Stomach (tissue), 9 donors: ENCODE data around the gene MYOM1. TPM values are rescaled to one million over a fixed set of nuclear protein-coding genes. Genes with fewer than 3 reads are reported as not detected.

ENCODE experiments used
- DNase-seq, 2 donors: peaks; one replicate each; pipeline versions ENCODE4 v3.0.0 to v3.0.0-alpha.2; 2013 to 2019
- H3K27ac ChIP-seq, 5 donors: fragments of 200-600 bp in 4 of 5; sonication (generic) in 4 of 5; one replicate each; pipeline ENCODE4 v1.5.1; 2013 to 2019; ENCODE audit warnings: mild to moderate bottlenecking in 1 of 5, moderate library complexity in 1 of 5
- H3K27me3 ChIP-seq, 3 donors: fragments of 200-600 bp; sonication (generic); one replicate each; pipeline ENCODE4 v1.5.1; 2017 to 2019; ENCODE audit warnings: mixed run types in 1 of 3
- H3K36me3 ChIP-seq, 4 donors: fragments of 200-600 bp; sonication (generic); 1 replicate in 3 of 4; 2 replicates in 1 of 4; pipeline ENCODE4 v1.5.1; 2016 to 2019
- H3K4me1 ChIP-seq, 4 donors: fragments of 200-600 bp; sonication (generic); one replicate each; pipeline ENCODE4 v1.5.1; 2016 to 2019
- H3K4me3 ChIP-seq, 4 donors: fragments of 200-600 bp; sonication (generic) in 3 of 4; one replicate each; pipeline ENCODE4 v1.5.1; 2016 to 2019; ENCODE audit warnings: mild to moderate bottlenecking in 1 of 4
- H3K9me3 ChIP-seq, 4 donors: fragments of 200-600 bp; sonication (generic); one replicate each; pipeline ENCODE4 v1.5.1; 2016 to 2019
- CTCF ChIP-seq, 7 experiments: fragments of 450-650 bp in 4 of 7; fragments of 200-600 bp in 3 of 7; sonication (generic) in 3 of 7; IDR thresholded peaks; one replicate each; pipeline ENCODE4 v1.5.1; 2016 to 2019; ENCODE audit warnings: antibody characterized with exemption in 7 of 7, control low read depth in 2 of 7, mild to moderate bottlenecking in 1 of 7
- EP300 ChIP-seq: sonication (generic); formaldehyde crosslinking; IDR thresholded peaks from one replicate; pipeline ENCODE4 v1.6.1; 2017; ENCODE audit warnings: antibody characterized with exemption
- POLR2A ChIP-seq, 4 donors: fragments of 450-650 bp; IDR thresholded peaks; one replicate each; pipeline ENCODE4 v1.6.1; 2016; ENCODE audit warnings: antibody characterized with exemption in 4 of 4, control low read depth in 2 of 4, mild to moderate bottlenecking in 1 of 4, moderate library complexity in 1 of 4
- POLR2AphosphoS5 ChIP-seq, 3 donors: sonication (generic); formaldehyde crosslinking; IDR thresholded peaks; one replicate each; pipeline ENCODE4 v1.6.1; 2016; ENCODE audit warnings: antibody characterized with exemption in 3 of 3
- WGBS, 5 donors: extraction: QIAGEN DNeasy Blood & Tissue Kit in 3 of 5; methylation state at CpG; one replicate each; pipeline versions ENCODE4 v1.1.5 to v1.1.7; 2013 to 2018; 5-methylcytosine and 5-hydroxymethylcytosine counted together
- intact Hi-C: fragments of 100-400 bp; cut with DNase I; formaldehyde crosslinking; loops from one replicate; pipeline ENCODE4 v1.15.1; 2023; ENCODE audit warnings: low total_unique reads
- polyA plus RNA-seq, 3 donors: library from polyadenylated mRNA; stranded (reverse); fragments of 200-250 nt; gene quantifications; one replicate each; pipeline ENCODE4 v1.2.3, GENCODE V29; 2013
- total RNA-seq, 5 donors: library from RNA; depleted of rRNA; stranded (reverse); fragments of >200 nt; gene quantifications; one replicate each; pipeline versions ENCODE4 v1.1.0 to v1.2.3, GENCODE V29; 2014 to 2016
- donor health status: healthy with polysubstance abuse.
- donor health status: Bipolar disorder and iron deficiency.
- donor health status: healthy.

Gene MYOM1
- total and polyA plus RNA-seq, 8 donors: 1.2 to 37.9 (median 3.5) TPM

DNA sequence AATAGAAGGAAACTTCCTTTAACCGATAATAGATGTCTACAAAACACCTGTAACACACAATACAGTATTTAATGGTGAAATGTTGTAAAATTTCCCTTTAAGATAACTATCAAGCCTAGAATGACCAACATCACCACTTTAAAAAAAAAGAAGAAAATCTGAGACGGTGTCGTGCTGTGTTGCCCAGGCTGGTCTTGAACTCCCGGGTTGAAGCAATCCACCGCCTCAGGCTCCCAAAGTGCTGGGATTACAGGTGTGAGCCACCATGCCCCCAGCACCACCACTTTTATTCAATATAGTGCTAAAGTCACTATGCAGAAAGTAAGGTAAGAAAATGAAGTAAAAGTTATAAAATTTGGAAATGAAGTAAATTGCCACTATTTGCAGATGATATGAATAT is 96.9 kb downstream of the MYOM1 start:
- H3K9me3 ChIP-seq: no peaks in the 10 kb centered on the region
- TF ChIP-seq POLR2A (IDR thresholded peaks at IDR 0.05) (no peak), EP300 (no peak), POLR2AphosphoS5 (IDR thresholded peaks at IDR 0.05) (no peak), CTCF (IDR thresholded peaks at IDR 0.05) (no peak)
- intact Hi-C loops: no loop called here
- no peak overlapping the region for H3K27ac ChIP-seq
- H3K4me3 ChIP-seq: no peak overlapping the region
- WGBS, 5 donors: 95 to 97% (median 97%) methylated on average over 5 of the region's 5 CpGs
- no peak for DNase-seq
- peaks cover 0 to 7% (median 2%) of the 10 kb centered on the region in 4 donors for H3K4me1 ChIP-seq
- peaks cover 0 to 19% (median 2%) of the 10 kb centered on the region in 4 donors for H3K36me3 ChIP-seq
- no peaks in the 10 kb centered on the region for H3K27me3 ChIP-seq

GRCh38 chr18:3121259-3121658 is 98.5 kb downstream of the MYOM1 start:
- intact Hi-C loops: no loop called here
- Histone ChIP-seq H3K27me3 (no peaks in the 10 kb centered on the region), H3K27ac (no peak overlapping the region), H3K36me3 (peaks cover 0 to 13% (median 2%) of the 10 kb centered on the region in 4 donors), H3K4me1 (peaks cover 0 to 13% (median 5%) of the 10 kb centered on the region in 4 donors), H3K9me3 (no peaks in the 10 kb centered on the region), H3K4me3 (no peak overlapping the region)
- no peak for DNase-seq
- WGBS, 5 donors: 66 to 73% (median 69%) methylated on average over 2 of the region's 2 CpGs
- TF ChIP-seq CTCF (IDR thresholded peaks at IDR 0.05) (no peak), POLR2AphosphoS5 (IDR thresholded peaks at IDR 0.05) (no peak), EP300 (no peak), POLR2A (IDR thresholded peaks at IDR 0.05) (no peak)

- intact Hi-C loops: no loop called here
- 67 to 83% (median 78%) methylated on average over 9 of the region's 9 CpGs for WGBS, 5 donors
- Histone ChIP-seq H3K27me3 (no peaks in the 10 kb centered on the region), H3K4me3 (no peak overlapping the region), H3K27ac (peak overlapping the region; percentile 36 to 81 (median 70)), H3K4me1 (peaks cover 0 to 13% (median 5%) of the 10 kb centered on the region in 4 donors), H3K9me3 (no peaks in the 10 kb centered on the region), H3K36me3 (peaks cover 0 to 17% (median 0%) of the 10 kb centered on the region in 4 donors)
- TF ChIP-seq CTCF (IDR thresholded peaks at IDR 0.05) (no peak), POLR2A (IDR thresholded peaks at IDR 0.05) (no peak), POLR2AphosphoS5 (IDR thresholded peaks at IDR 0.05) (no peak), EP300 (no peak)
- DNase-seq: no peak
These were observed 99.4 kb downstream of the MYOM1 start for GRCh38 chr18:3120356-3120755.

DNA sequence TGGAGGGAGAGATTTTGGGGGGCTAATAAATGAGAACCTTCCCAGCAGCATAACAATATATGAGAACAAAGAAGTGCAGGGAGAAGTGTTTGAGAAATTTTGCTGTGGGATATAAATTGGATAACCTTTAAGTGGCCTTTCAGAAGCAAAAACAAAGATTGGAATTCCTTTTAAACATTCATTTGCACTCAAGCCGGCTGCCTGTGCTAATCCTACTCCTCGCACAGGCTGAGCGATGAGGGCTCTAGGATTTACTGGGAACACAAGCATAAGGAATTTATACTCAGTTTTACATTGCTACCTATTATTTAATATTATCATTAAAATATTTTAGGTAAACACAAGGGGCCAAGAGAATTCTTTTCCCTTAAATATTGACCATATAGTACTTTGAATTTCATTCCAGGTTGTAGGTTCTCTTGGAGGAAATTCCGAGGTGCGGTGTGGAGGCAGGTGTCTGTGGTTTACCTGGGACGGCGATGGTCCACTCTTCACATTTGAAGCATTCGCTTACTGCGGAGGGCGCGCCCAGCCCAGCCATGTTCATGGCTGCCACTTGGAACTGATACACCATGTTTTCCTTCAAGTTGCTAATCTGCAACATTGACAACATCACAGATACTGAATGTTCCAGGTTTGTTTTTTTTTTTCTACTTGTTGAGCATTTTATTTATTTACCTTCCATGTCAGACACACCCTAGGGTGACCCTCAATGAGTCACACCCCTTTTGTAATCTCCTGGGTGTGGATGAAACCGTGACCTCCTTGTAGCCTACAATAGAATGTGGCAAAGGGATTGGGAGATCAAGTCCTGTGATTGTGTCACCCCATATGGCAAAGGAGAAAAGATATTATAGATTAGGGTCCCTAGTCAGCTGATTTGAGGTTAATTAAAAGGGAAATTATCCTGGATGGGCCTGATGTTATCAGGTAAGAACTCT is 100.1 kb downstream of the MYOM1 start:
- H3K4me3 ChIP-seq: no peak overlapping the region
- intact Hi-C loops: no loop called here
- peaks cover 0 to 16% (median 0%) of the 10 kb centered on the region in 4 donors for H3K36me3 ChIP-seq
- H3K27me3 ChIP-seq: no peaks in the 10 kb centered on the region
- no peaks in the 10 kb centered on the region for H3K9me3 ChIP-seq
- peak in 1 of 2 donors; percentile 66 for DNase-seq
- 72 to 80% (median 74%) methylated on average over 12 of the region's 12 CpGs for WGBS, 5 donors
- peaks cover 0 to 13% (median 5%) of the 10 kb centered on the region in 4 donors for H3K4me1 ChIP-seq
- H3K27ac ChIP-seq: peak overlapping the region; percentile 57 to 81 (median 70)
- TF ChIP-seq EP300 (no peak), POLR2AphosphoS5 (IDR thresholded peaks at IDR 0.05) (peak in 2 of 3 donors; percentile 44 to 66)
